Type B pancreatic cell (in vitro differentiated cells): ENCODE results near the gene CIB4. TPM values are rescaled to one million over a fixed set of nuclear protein-coding genes. Genes with fewer than 3 reads are reported as not detected.
A peak's percentile ranks its signal among the peaks of the same experiment; 100 is the strongest.

Source experiments
- DNase-seq: peaks from one replicate; pipeline ENCODE4 v3.0.0; 2021; ENCODE audit warnings: mixed read lengths; ENCODE audit not compliant: unreplicated experiment; ENCODE audit errors: extremely low spot score
- H3K27ac Mint-ChIP-seq: 2 replicates; pipeline ENCODE4 v1.8.0; 2021; ENCODE audit warnings: mild to moderate bottlenecking, mixed read lengths
- H3K27me3 Mint-ChIP-seq: 2 replicates; pipeline ENCODE4 v1.8.0; 2021; ENCODE audit warnings: mixed read lengths
- H3K36me3 Mint-ChIP-seq: 2 replicates; pipeline ENCODE4 v1.8.0; 2021; ENCODE audit warnings: mixed read lengths
- H3K4me1 Mint-ChIP-seq: one replicate; pipeline ENCODE4 v1.8.0; 2021; ENCODE audit warnings: mixed read lengths; ENCODE audit not compliant: unreplicated experiment
- H3K4me3 Mint-ChIP-seq: 2 replicates; pipeline ENCODE4 v1.8.0; 2021; ENCODE audit warnings: mild to moderate bottlenecking, mixed read lengths
- H3K9me3 Mint-ChIP-seq: 2 replicates; pipeline ENCODE4 v1.8.0; 2021; ENCODE audit warnings: mixed read lengths
- CTCF ChIP-seq: fragments of 200-600 bp; sonication (generic); conservative IDR thresholded peaks from 2 replicates; pipeline ENCODE4 v1.5.0; 2021; ENCODE audit warnings: antibody characterized with exemption, mild to moderate bottlenecking
- total RNA-seq: library from RNA; stranded (reverse); gene quantifications from 2 replicates; pipeline ENCODE4 v1.2.1, GENCODE V29; 2021; ENCODE audit warnings: low replicate concordance

Gene CIB4
- total RNA-seq, 1 donor from 2014 or later: not detected

GRCh38 chr2:26579025-26579722 lies 62.0 kb downstream of the CIB4 start:
- Mint-ChIP-seq H3K36me3 (no peaks in the 10 kb centered on the region), H3K4me3 (no peak overlapping the region), H3K4me1 (no peaks in the 10 kb centered on the region), H3K27ac (no peak overlapping the region), H3K9me3 (no peaks in the 10 kb centered on the region), H3K27me3 (peaks cover 42% of the 10 kb centered on the region)
- TF ChIP-seq CTCF: no peak
- DNase-seq: no peak

- DNase-seq: no peak
- H3K4me3 Mint-ChIP-seq: no peak overlapping the region
- H3K9me3 Mint-ChIP-seq: no peaks in the 10 kb centered on the region
- TF ChIP-seq CTCF: no peak
- no peaks in the 10 kb centered on the region for H3K4me1 Mint-ChIP-seq
- H3K27ac Mint-ChIP-seq: no peak overlapping the region
- H3K36me3 Mint-ChIP-seq: no peaks in the 10 kb centered on the region
- H3K27me3 Mint-ChIP-seq: peaks cover 43% of the 10 kb centered on the region
Measured at GRCh38 chr2:26578581-26578980, 62.6 kb downstream of the CIB4 start.

GRCh38 chr2:26578113-26578458 lies 63.1 kb downstream of the CIB4 start:
- no peak overlapping the region for H3K4me3 Mint-ChIP-seq
- no peaks in the 10 kb centered on the region for H3K9me3 Mint-ChIP-seq
- peak; percentile 45 for TF ChIP-seq CTCF
- H3K27me3 Mint-ChIP-seq: peaks cover 47% of the 10 kb centered on the region
- no peaks in the 10 kb centered on the region for H3K36me3 Mint-ChIP-seq
- H3K27ac Mint-ChIP-seq: no peak overlapping the region
- no peak for DNase-seq
- H3K4me1 Mint-ChIP-seq: no peaks in the 10 kb centered on the region

GRCh38 chr2:26577442-26578112 lies 63.6 kb downstream of the CIB4 start:
- TF ChIP-seq CTCF: peak; percentile 99
- no peak overlapping the region for H3K4me3 Mint-ChIP-seq
- DNase-seq: no peak
- H3K27ac Mint-ChIP-seq: no peak overlapping the region
- no peaks in the 10 kb centered on the region for H3K9me3 Mint-ChIP-seq
- no peaks in the 10 kb centered on the region for H3K4me1 Mint-ChIP-seq
- peaks cover 50% of the 10 kb centered on the region for H3K27me3 Mint-ChIP-seq
- no peaks in the 10 kb centered on the region for H3K36me3 Mint-ChIP-seq

- no peak overlapping the region for H3K4me3 Mint-ChIP-seq
- H3K9me3 Mint-ChIP-seq: no peaks in the 10 kb centered on the region
- no peak for TF ChIP-seq CTCF
- DNase-seq: no peak
- H3K36me3 Mint-ChIP-seq: no peaks in the 10 kb centered on the region
- no peak overlapping the region for H3K27ac Mint-ChIP-seq
- H3K4me1 Mint-ChIP-seq: no peaks in the 10 kb centered on the region
- H3K27me3 Mint-ChIP-seq: peaks cover 56% of the 10 kb centered on the region
Measured at GRCh38 chr2:26576565-26577441, 64.4 kb downstream of the CIB4 start.
